OCI-LY7 (cell line): Measurements from ENCODE around the gene SECISBP2.

Experiments used
- EZH2phosphoT487 ChIP-seq: fragments of 200-600 bp; sonication (generic); IDR thresholded peaks from 2 replicates; pipeline ENCODE4 v1.6.1; 2018; ENCODE audit warnings: low read depth, borderline replicate concordance, mild to moderate bottlenecking, mixed run types, antibody characterized with exemption, low read length, moderate library complexity, mixed read lengths
- TF ChIP-seq, protein P1 (sequence below): fragments of 200-600 bp; sonication (generic); conservative IDR thresholded peaks from 2 replicates; pipeline ENCODE4 v1.5.1; 2014; ENCODE audit warnings: mild to moderate bottlenecking, antibody characterized with exemption, low read length, moderate library complexity, mixed read lengths

DNA sequence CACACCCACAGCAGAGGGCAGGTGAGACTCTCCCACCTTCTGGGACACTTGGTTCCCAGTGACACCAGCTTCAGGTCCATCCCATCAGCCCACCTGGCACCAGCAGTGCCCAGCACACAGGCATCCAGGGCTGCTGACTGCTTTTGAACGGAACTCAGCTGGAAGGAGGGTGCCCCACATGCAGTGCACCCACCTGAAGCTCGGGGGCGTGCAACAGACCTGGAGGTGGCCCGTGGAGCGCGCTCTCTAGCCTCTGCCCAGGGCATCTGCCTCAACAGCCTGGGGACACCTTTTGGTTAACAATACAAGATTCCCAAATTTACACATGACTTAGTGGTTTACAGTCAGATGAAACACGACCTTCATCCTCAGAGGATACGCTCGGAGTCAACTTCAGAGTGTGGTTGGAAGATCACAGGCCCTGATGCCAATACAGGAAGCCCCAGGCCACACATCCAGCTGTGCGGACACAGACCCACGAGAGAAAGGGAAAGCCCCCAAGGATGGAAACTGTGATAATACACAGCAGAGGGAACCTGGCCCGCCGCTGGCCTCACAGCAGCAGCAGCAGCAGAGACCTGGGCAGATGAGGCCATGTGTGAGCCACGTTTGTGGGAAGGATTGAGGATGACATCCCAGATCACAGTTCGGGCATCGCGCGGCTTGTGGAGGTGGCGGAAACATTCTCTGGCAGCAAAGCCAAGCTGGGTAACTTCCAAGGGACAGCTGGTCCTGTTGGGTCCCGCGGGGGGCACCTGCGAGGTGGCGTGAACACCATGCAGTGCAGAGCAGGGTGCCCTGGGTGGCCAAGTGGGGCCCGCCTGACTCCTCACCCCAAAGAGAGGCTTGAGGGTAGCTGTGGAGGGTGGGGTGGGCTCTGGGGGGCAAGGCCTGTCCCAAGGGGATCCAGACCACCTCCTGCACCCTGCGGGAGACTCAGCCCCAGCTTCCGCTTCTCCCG, 64.0 kb downstream of the SECISBP2 start:
- TF ChIP-seq, protein P1, sequence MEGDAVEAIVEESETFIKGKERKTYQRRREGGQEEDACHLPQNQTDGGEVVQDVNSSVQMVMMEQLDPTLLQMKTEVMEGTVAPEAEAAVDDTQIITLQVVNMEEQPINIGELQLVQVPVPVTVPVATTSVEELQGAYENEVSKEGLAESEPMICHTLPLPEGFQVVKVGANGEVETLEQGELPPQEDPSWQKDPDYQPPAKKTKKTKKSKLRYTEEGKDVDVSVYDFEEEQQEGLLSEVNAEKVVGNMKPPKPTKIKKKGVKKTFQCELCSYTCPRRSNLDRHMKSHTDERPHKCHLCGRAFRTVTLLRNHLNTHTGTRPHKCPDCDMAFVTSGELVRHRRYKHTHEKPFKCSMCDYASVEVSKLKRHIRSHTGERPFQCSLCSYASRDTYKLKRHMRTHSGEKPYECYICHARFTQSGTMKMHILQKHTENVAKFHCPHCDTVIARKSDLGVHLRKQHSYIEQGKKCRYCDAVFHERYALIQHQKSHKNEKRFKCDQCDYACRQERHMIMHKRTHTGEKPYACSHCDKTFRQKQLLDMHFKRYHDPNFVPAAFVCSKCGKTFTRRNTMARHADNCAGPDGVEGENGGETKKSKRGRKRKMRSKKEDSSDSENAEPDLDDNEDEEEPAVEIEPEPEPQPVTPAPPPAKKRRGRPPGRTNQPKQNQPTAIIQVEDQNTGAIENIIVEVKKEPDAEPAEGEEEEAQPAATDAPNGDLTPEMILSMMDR = no peak
- TF ChIP-seq EZH2phosphoT487 = no peak
